Suprapubic skin (tissue), 4 donors: ENCODE results near the gene OTUD5.

Experiments
- EP300 ChIP-seq: sonication (generic); formaldehyde crosslinking; IDR thresholded peaks from one replicate; pipeline ENCODE4 v1.6.1; 2017; ENCODE audit warnings: antibody characterized with exemption
- POLR2A ChIP-seq, 2 donors: fragments of 450-650 bp; IDR thresholded peaks; one replicate each; pipeline ENCODE4 v1.6.1; 2017; ENCODE audit warnings: antibody characterized with exemption in 2 of 2, mild to moderate bottlenecking in 2 of 2, moderate library complexity in 2 of 2
- POLR2AphosphoS5 ChIP-seq, 3 donors: sonication (generic); formaldehyde crosslinking; IDR thresholded peaks; one replicate each; pipeline ENCODE4 v1.6.1; 2017; ENCODE audit warnings: antibody characterized with exemption in 3 of 3
- TF ChIP-seq, protein P1 (sequence below), 2 donors: fragments of 200-600 bp in 1 of 2; fragments of 450-650 bp in 1 of 2; sonication (generic) in 1 of 2; IDR thresholded peaks; one replicate each; pipeline ENCODE4 v1.5.1; 2016 to 2019; ENCODE audit warnings: antibody characterized with exemption in 2 of 2, mild to moderate bottlenecking in 1 of 2, moderate library complexity in 1 of 2

- TF ChIP-seq, protein P1, sequence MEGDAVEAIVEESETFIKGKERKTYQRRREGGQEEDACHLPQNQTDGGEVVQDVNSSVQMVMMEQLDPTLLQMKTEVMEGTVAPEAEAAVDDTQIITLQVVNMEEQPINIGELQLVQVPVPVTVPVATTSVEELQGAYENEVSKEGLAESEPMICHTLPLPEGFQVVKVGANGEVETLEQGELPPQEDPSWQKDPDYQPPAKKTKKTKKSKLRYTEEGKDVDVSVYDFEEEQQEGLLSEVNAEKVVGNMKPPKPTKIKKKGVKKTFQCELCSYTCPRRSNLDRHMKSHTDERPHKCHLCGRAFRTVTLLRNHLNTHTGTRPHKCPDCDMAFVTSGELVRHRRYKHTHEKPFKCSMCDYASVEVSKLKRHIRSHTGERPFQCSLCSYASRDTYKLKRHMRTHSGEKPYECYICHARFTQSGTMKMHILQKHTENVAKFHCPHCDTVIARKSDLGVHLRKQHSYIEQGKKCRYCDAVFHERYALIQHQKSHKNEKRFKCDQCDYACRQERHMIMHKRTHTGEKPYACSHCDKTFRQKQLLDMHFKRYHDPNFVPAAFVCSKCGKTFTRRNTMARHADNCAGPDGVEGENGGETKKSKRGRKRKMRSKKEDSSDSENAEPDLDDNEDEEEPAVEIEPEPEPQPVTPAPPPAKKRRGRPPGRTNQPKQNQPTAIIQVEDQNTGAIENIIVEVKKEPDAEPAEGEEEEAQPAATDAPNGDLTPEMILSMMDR (IDR thresholded peaks at IDR 0.05): no peak
- no peak for TF ChIP-seq POLR2AphosphoS5 (IDR thresholded peaks at IDR 0.05)
- no peak for TF ChIP-seq POLR2A (IDR thresholded peaks at IDR 0.05)
- no peak for TF ChIP-seq EP300
Measured at GRCh38 chrX:48992341-48992740, 34.9 kb upstream of the OTUD5 start.
